DOHH2 (cell line): ENCODE results near the gene LDLRAD1.

Source experiments
- H3F3A ChIP-seq: fragments of 200-600 bp; sonication (generic), shearing (Covaris generic); 2 replicates; pipeline ENCODE4 v1.6.0; 2016; ENCODE audit warnings: antibody characterized with exemption, mild to moderate bottlenecking; ENCODE audit not compliant: control insufficient read depth, insufficient read depth
- H3K27ac ChIP-seq: fragments of 200-600 bp; sonication (generic); 2 replicates; pipeline ENCODE4 v1.5.1; 2014; ENCODE audit warnings: low read depth, mild to moderate bottlenecking, low read length, moderate library complexity
- H3K27me3 ChIP-seq: fragments of 200-600 bp; sonication (generic); 2 replicates; pipeline ENCODE4 v1.6.1; 2014; ENCODE audit warnings: mild to moderate bottlenecking, low read length, mixed read lengths; ENCODE audit not compliant: control insufficient read depth
- H3K36me3 ChIP-seq: fragments of 200-600 bp; sonication (generic); 2 replicates; pipeline ENCODE4 v1.6.1; 2014; ENCODE audit warnings: mild to moderate bottlenecking, low read length, moderate library complexity, mixed read lengths; ENCODE audit not compliant: control insufficient read depth
- H3K4me1 ChIP-seq: fragments of 200-600 bp; sonication (generic); 2 replicates; pipeline ENCODE4 v1.6.1; 2014; ENCODE audit warnings: mild to moderate bottlenecking, low read length, mixed read lengths; ENCODE audit not compliant: control insufficient read depth
- H3K4me2 ChIP-seq: fragments of 200-600 bp; sonication (generic); 2 replicates; pipeline ENCODE4 v1.6.0; 2014; ENCODE audit warnings: mild to moderate bottlenecking, low read length, moderate library complexity
- H3K4me3 ChIP-seq: fragments of 200-600 bp; sonication (generic); 2 replicates; pipeline ENCODE4 v1.5.1; 2014; ENCODE audit warnings: mild to moderate bottlenecking, low read length, mixed read lengths
- H3K79me2 ChIP-seq: fragments of 200-600 bp; sonication (generic); 2 replicates; pipeline ENCODE4 v1.6.1; 2014; ENCODE audit warnings: mild to moderate bottlenecking, low read length, mixed read lengths; ENCODE audit not compliant: control insufficient read depth
- H3K9me2 ChIP-seq: fragments of 200-600 bp; sonication (generic); replicated peaks from 2 replicates; pipeline ENCODE4 v1.6.1; 2014; ENCODE audit warnings: mild to moderate bottlenecking, low read length, mixed read lengths; ENCODE audit not compliant: control insufficient read depth
- H3K9me3 ChIP-seq: fragments of 200-600 bp; sonication (generic); 2 replicates; pipeline ENCODE4 v1.6.1; 2014; ENCODE audit warnings: antibody characterized with exemption, low read length, mixed read lengths; ENCODE audit not compliant: control insufficient read depth, insufficient read depth
- H4K20me1 ChIP-seq: fragments of 200-600 bp; sonication (generic); 2 replicates; pipeline ENCODE4 v1.6.0; 2014; ENCODE audit warnings: low read depth, mild to moderate bottlenecking, antibody characterized with exemption, low read length, moderate library complexity; ENCODE audit not compliant: control insufficient read depth, insufficient read depth
- CTCF ChIP-seq: fragments of 200-600 bp; sonication (generic); IDR thresholded peaks from one replicate; pipeline ENCODE4 v1.5.1; 2014; ENCODE audit warnings: antibody characterized with exemption, mild to moderate bottlenecking, low read depth, low read length; ENCODE audit not compliant: poor library complexity, severe bottlenecking
- EZH2phosphoT487 ChIP-seq: fragments of 200-600 bp; sonication (generic); IDR thresholded peaks from 2 replicates; pipeline ENCODE4 v1.6.1; 2017; ENCODE audit warnings: borderline replicate concordance, mild to moderate bottlenecking, antibody characterized with exemption, low read length, moderate library complexity, mixed read lengths

The LDLRAD1 gene

GRCh38 chr1:54053745-54054437 lies 35.9 kb upstream of the LDLRAD1 start:
- no peak for TF ChIP-seq CTCF
- no peak for TF ChIP-seq EZH2phosphoT487
- H3K9me3 ChIP-seq: no peaks in the 10 kb centered on the region
- peak overlapping the region; percentile 64 for H3K27ac ChIP-seq
- H3F3A ChIP-seq: no peaks in the 10 kb centered on the region
- H3K36me3 ChIP-seq: peaks cover 12% of the 10 kb centered on the region
- peaks cover 54% of the 10 kb centered on the region for H3K79me2 ChIP-seq
- peaks cover 19% of the 10 kb centered on the region for H3K4me1 ChIP-seq
- H3K4me2 ChIP-seq: peak overlapping the region; percentile 74
- H3K9me2 ChIP-seq: no peaks in the 10 kb centered on the region
- peak overlapping the region; percentile 84 for H3K4me3 ChIP-seq
- no peaks in the 10 kb centered on the region for H3K27me3 ChIP-seq
- H4K20me1 ChIP-seq: no peaks in the 10 kb centered on the region

GRCh38 chr1:54052934-54053744 lies 35.2 kb upstream of the LDLRAD1 start, which contains the start of the genes TCEANC2 and TMEM59:
Gene TCEANC2, plus strand, starts transcription at chr1:54053608. Its CDS starts 815 bp downstream, at chr1:54054423.
Gene TMEM59, minus strand, starts transcription at chr1:54053204. Its CDS starts 16 bp downstream, at chr1:54053188.
- Histone ChIP-seq H3K9me2 (no peaks in the 10 kb centered on the region), H3K9me3 (no peaks in the 10 kb centered on the region), H3K27ac (peak within 1 kb of the TSS; percentile 64), H3K27me3 (no peaks in the 10 kb centered on the region), H3K4me1 (peaks cover 19% of the 10 kb centered on the region), H3K79me2 (peaks cover 61% of the 10 kb centered on the region), H3K4me3 (peak within 1 kb of the TSS; percentile 99), H3K36me3 (peaks cover 10% of the 10 kb centered on the region), H3F3A (no peaks in the 10 kb centered on the region), H3K4me2 (peak within 1 kb of the TSS; percentile 77), H4K20me1 (no peaks in the 10 kb centered on the region)
- TF ChIP-seq CTCF: no peak
- TF ChIP-seq EZH2phosphoT487: no peak

- no peaks in the 10 kb centered on the region for H3F3A ChIP-seq
- TF ChIP-seq CTCF: no peak
- no peak for TF ChIP-seq EZH2phosphoT487
- peaks cover 19% of the 10 kb centered on the region for H3K4me1 ChIP-seq
- H3K4me3 ChIP-seq: peak overlapping the region; percentile 99
- H3K27ac ChIP-seq: peak overlapping the region; percentile 64
- H3K79me2 ChIP-seq: peaks cover 68% of the 10 kb centered on the region
- peaks cover 7% of the 10 kb centered on the region for H3K36me3 ChIP-seq
- H4K20me1 ChIP-seq: no peaks in the 10 kb centered on the region
- H3K4me2 ChIP-seq: peak overlapping the region; percentile 77
- H3K9me3 ChIP-seq: no peaks in the 10 kb centered on the region
- H3K9me2 ChIP-seq: no peaks in the 10 kb centered on the region
- no peaks in the 10 kb centered on the region for H3K27me3 ChIP-seq
Measured at GRCh38 chr1:54052431-54052933, 34.5 kb upstream of the LDLRAD1 start.
